HepG2 (cell line): Measurements from ENCODE around the gene ADGRF5. TPM values are rescaled to one million over a fixed set of nuclear protein-coding genes. Genes with fewer than 3 reads are reported as not detected.

ENCODE experiments used
- AGO1 ChIP-seq: fragments of 200-400 bp; formaldehyde crosslinking; IDR thresholded peaks from 2 replicates; pipeline ENCODE4 v1.6.1; 2017; ENCODE audit warnings: mild to moderate bottlenecking, low read depth, low read length, moderate library complexity; ENCODE audit not compliant: poor library complexity, severe bottlenecking
- ATRX ChIP-seq: sonication (generic); formaldehyde crosslinking; IDR thresholded peaks from 2 replicates; pipeline ENCODE4 v1.4.0; 2020; ENCODE audit warnings: missing genetic modification reagents, borderline replicate concordance
- CREB1 ChIP-seq, 2 experiments: fragments of 450-650 bp in 1 of 2; IDR thresholded peaks; 2 replicates each; pipeline ENCODE4 v1.6.1; 2016 to 2017; ENCODE audit warnings: control low read depth in 1 of 2, mild to moderate bottlenecking in 1 of 2, missing compliant biosample characterization in 1 of 2, missing genetic modification characterization in 1 of 2
- EHMT2 ChIP-seq: fragments of 200-600 bp; sonication (generic); IDR thresholded peaks from 2 replicates; pipeline ENCODE4 v1.7.0; 2017; ENCODE audit warnings: antibody characterized with exemption, low read depth, low read length, borderline replicate concordance
- MLLT10 ChIP-seq: sonication (generic); formaldehyde crosslinking; IDR thresholded peaks from 2 replicates; pipeline ENCODE4 v1.4.0; 2020; ENCODE audit warnings: missing genetic modification reagents
- RAD51 ChIP-seq: fragments of 450-650 bp; IDR thresholded peaks from 2 replicates; pipeline ENCODE4 v1.6.1; 2016; ENCODE audit warnings: borderline replicate concordance
- SP4 ChIP-seq: sonication (generic); formaldehyde crosslinking; IDR thresholded peaks from 2 replicates; pipeline ENCODE4 v1.8.1; 2023; ENCODE audit warnings: mild to moderate bottlenecking, missing genetic modification reagents
- XRCC5 ChIP-seq: fragments of 200-400 bp; formaldehyde crosslinking; optimal IDR thresholded peaks from 2 replicates; pipeline ENCODE3; 2017; ENCODE audit warnings: mild to moderate bottlenecking, low read length
- ZFP41 ChIP-seq: sonication (generic); formaldehyde crosslinking; IDR thresholded peaks from 2 replicates; pipeline ENCODE4 v1.4.0; 2020; ENCODE audit warnings: mild to moderate bottlenecking, missing genetic modification reagents, borderline replicate concordance
- ZNF34 ChIP-seq: sonication (generic); formaldehyde crosslinking; IDR thresholded peaks from 2 replicates; pipeline ENCODE4 v1.4.0; 2020; ENCODE audit warnings: mild to moderate bottlenecking, missing genetic modification reagents, borderline replicate concordance
- ZNF441 ChIP-seq: sonication (generic); formaldehyde crosslinking; IDR thresholded peaks from 2 replicates; pipeline ENCODE4 v1.7.0; 2021; ENCODE audit warnings: missing genetic modification reagents, borderline replicate concordance
- ZNF772 ChIP-seq: sonication (generic); formaldehyde crosslinking; IDR thresholded peaks from 2 replicates; pipeline ENCODE4 v1.5.0; 2020; ENCODE audit warnings: mild to moderate bottlenecking, missing genetic modification reagents
- ZNF792 ChIP-seq: IDR thresholded peaks from 2 replicates; pipeline ENCODE4 v1.6.1; 2016
- polyA plus RNA-seq, 8 experiments: library from polyadenylated mRNA; depleted of rRNA in 3 of 8; stranded (reverse) in 7 of 8; unstranded in 1 of 8; fragments of >200 nt; fragmentation: Illumina TruSeq in 4 of 8; extraction: Trizol in 4 of 8; gene quantifications; 2 replicates each; pipeline versions ENCODE4 v1.2.1 to v1.2.3, GENCODE V29; 2011 to 2016; ENCODE audit warnings: low read depth in 4 of 8, missing spikeins in 1 of 8, mixed read lengths in 1 of 8; ENCODE audit not compliant: insufficient read depth in 1 of 8
- total RNA-seq, 5 experiments: library from RNA; depleted of rRNA; stranded (reverse); fragments of >200 nt; fragmentation: Illumina TruSeq; extraction: Trizol; gene quantifications; 2 replicates each; pipeline ENCODE4 v1.2.3, GENCODE V29; 2016; ENCODE audit warnings: low read depth in 1 of 5
- TF ChIP-seq, protein P1 (sequence below): sonication (generic); formaldehyde crosslinking; IDR thresholded peaks from 2 replicates; pipeline ENCODE4 v1.4.0; 2020; ENCODE audit warnings: low read depth, mild to moderate bottlenecking, missing genetic modification reagents
- TF ChIP-seq, protein P2 (sequence below): sonication (generic); formaldehyde crosslinking; IDR thresholded peaks from 2 replicates; pipeline ENCODE4 v1.4.0; 2020; ENCODE audit warnings: missing genetic modification reagents
- TF ChIP-seq, protein P3 (sequence below): sonication (generic); formaldehyde crosslinking; IDR thresholded peaks from 2 replicates; pipeline ENCODE4 v1.8.1; 2023; ENCODE audit warnings: mild to moderate bottlenecking, moderate library complexity, missing genetic modification reagents
- TF ChIP-seq, protein P4 (sequence below): sonication (generic); formaldehyde crosslinking; IDR thresholded peaks from 2 replicates; pipeline ENCODE4 v1.4.0; 2020; ENCODE audit warnings: mild to moderate bottlenecking, missing genetic modification reagents
- TF ChIP-seq, protein P5 (sequence below): sonication (generic); formaldehyde crosslinking; IDR thresholded peaks from 2 replicates; pipeline ENCODE4 v1.8.0; 2022; ENCODE audit warnings: mild to moderate bottlenecking, missing genetic modification reagents
- TF ChIP-seq, protein P6 (sequence below): sonication (generic); formaldehyde crosslinking; IDR thresholded peaks from 2 replicates; pipeline ENCODE4 v1.9.0; 2021; ENCODE audit warnings: missing genetic modification reagents, borderline replicate concordance

Gene ADGRF5
- total and polyA plus RNA-seq, 2 of the 13 experiments (the other 11 are each of a cell fraction or from before 2014, with no cell fraction given): not detected

DNA sequence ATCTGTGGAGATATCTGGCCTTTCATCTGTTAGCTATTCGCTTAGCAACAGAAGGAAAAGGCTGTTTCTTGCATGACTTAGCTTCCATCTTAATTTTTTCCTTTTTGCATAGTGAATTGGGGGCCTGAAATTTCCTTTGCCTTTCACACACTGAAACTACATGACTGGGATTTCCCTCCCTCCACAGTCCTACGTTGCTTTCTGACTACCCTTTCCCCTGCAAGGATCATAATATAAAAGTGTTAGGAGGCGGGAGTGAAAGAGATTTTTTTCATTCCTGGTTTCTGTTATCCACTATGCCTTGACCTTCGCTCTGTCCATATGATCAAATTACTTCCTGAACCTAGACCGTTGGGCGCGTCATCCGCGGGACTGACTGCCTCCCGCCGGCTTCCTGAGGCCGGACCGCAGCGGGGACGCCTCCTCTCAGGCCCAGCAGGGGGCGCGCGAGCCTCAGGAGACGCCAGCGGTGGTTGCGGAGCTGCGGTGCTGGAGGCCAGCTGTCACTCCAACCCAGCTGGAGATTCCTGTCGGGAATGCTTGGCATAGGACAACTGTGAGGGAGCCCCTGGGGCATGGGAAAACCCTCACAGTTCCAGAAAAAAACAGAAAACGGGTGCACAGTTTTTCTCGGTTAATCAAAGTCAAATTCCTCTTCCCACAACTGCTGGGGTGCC lies 72.9 kb downstream of the ADGRF5 start (continued):
- TF ChIP-seq, protein P1, sequence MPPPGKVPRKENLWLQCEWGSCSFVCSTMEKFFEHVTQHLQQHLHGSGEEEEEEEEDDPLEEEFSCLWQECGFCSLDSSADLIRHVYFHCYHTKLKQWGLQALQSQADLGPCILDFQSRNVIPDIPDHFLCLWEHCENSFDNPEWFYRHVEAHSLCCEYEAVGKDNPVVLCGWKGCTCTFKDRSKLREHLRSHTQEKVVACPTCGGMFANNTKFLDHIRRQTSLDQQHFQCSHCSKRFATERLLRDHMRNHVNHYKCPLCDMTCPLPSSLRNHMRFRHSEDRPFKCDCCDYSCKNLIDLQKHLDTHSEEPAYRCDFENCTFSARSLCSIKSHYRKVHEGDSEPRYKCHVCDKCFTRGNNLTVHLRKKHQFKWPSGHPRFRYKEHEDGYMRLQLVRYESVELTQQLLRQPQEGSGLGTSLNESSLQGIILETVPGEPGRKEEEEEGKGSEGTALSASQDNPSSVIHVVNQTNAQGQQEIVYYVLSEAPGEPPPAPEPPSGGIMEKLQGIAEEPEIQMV (CRISPR knock-in tag): peak; percentile 87; the same call in 1 of the 2 replicates
- TF ChIP-seq ZNF792 (no peak), ZNF34 (CRISPR knock-in tag) (no peak), EHMT2 (no peak), ZFP41 (no peak), XRCC5 (peak; percentile 81), RAD51 (no peak), CREB1 (IDR thresholded peaks at IDR 0.05) (peak; percentile 41; the same call in 1 of the 2 replicates), CREB1 (CRISPR knock-in tag; IDR thresholded peaks at IDR 0.05) (no peak), MLLT10 (CRISPR knock-in tag) (no peak), ZNF441 (CRISPR knock-in tag) (no peak), SP4 (CRISPR knock-in tag) (no peak), ATRX (no peak), AGO1 (peak; percentile 44), ZNF772 (0 out of 2 replicates have a peak, but pooled peaks have one; percentile 46)
- TF ChIP-seq, protein P2, sequence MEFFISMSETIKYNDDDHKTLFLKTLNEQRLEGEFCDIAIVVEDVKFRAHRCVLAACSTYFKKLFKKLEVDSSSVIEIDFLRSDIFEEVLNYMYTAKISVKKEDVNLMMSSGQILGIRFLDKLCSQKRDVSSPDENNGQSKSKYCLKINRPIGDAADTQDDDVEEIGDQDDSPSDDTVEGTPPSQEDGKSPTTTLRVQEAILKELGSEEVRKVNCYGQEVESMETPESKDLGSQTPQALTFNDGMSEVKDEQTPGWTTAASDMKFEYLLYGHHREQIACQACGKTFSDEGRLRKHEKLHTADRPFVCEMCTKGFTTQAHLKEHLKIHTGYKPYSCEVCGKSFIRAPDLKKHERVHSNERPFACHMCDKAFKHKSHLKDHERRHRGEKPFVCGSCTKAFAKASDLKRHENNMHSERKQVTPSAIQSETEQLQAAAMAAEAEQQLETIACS: no peak
- TF ChIP-seq, protein P3, sequence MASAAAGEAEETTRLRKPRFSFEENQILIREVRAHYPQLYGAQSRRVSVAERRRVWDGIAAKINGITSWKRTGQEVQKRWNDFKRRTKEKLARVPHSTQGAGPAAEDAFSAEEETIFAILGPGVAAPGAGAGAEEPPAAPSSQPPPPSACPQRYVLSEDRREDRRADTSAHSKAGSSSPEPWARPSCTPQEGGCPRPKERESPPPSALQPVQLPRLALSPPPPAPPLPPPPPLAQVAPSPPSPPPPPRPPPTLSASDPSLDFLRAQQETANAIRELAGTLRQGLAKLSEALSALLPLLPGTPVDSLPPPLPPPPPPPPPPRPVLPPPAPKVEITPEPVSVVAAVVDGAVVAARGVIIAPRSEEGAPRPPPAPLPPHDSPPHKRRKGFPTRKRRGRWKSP (CRISPR knock-in tag): no peak
- TF ChIP-seq, protein P4, sequence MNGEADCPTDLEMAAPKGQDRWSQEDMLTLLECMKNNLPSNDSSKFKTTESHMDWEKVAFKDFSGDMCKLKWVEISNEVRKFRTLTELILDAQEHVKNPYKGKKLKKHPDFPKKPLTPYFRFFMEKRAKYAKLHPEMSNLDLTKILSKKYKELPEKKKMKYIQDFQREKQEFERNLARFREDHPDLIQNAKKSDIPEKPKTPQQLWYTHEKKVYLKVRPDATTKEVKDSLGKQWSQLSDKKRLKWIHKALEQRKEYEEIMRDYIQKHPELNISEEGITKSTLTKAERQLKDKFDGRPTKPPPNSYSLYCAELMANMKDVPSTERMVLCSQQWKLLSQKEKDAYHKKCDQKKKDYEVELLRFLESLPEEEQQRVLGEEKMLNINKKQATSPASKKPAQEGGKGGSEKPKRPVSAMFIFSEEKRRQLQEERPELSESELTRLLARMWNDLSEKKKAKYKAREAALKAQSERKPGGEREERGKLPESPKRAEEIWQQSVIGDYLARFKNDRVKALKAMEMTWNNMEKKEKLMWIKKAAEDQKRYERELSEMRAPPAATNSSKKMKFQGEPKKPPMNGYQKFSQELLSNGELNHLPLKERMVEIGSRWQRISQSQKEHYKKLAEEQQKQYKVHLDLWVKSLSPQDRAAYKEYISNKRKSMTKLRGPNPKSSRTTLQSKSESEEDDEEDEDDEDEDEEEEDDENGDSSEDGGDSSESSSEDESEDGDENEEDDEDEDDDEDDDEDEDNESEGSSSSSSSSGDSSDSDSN (CRISPR knock-in tag): peak; percentile 65
- TF ChIP-seq, protein P5, sequence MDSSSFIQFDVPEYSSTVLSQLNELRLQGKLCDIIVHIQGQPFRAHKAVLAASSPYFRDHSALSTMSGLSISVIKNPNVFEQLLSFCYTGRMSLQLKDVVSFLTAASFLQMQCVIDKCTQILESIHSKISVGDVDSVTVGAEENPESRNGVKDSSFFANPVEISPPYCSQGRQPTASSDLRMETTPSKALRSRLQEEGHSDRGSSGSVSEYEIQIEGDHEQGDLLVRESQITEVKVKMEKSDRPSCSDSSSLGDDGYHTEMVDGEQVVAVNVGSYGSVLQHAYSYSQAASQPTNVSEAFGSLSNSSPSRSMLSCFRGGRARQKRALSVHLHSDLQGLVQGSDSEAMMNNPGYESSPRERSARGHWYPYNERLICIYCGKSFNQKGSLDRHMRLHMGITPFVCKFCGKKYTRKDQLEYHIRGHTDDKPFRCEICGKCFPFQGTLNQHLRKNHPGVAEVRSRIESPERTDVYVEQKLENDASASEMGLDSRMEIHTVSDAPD (CRISPR knock-in tag): no peak; the same call in 1 of the 2 replicates
- TF ChIP-seq, protein P6, sequence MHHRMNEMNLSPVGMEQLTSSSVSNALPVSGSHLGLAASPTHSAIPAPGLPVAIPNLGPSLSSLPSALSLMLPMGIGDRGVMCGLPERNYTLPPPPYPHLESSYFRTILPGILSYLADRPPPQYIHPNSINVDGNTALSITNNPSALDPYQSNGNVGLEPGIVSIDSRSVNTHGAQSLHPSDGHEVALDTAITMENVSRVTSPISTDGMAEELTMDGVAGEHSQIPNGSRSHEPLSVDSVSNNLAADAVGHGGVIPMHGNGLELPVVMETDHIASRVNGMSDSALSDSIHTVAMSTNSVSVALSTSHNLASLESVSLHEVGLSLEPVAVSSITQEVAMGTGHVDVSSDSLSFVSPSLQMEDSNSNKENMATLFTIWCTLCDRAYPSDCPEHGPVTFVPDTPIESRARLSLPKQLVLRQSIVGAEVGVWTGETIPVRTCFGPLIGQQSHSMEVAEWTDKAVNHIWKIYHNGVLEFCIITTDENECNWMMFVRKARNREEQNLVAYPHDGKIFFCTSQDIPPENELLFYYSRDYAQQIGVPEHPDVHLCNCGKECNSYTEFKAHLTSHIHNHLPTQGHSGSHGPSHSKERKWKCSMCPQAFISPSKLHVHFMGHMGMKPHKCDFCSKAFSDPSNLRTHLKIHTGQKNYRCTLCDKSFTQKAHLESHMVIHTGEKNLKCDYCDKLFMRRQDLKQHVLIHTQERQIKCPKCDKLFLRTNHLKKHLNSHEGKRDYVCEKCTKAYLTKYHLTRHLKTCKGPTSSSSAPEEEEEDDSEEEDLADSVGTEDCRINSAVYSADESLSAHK (CRISPR knock-in tag): no peak
